Measurements from ENCODE around the gene ARHGEF28.

Gene ARHGEF28

GRCh38 chr5:73739650-73740049 is 113.7 kb downstream of the ARHGEF28 start:
- Histone ChIP-seq H2AK5ac (ENCODE audit: low read length, severe bottlenecking) (no peak overlapping the region), H4K8ac (ENCODE audit: low read length) (no peak overlapping the region), H2BK5ac (ENCODE audit: low read depth, low read length, poor library complexity, severe bottlenecking) (no peak overlapping the region), H3K79me1 (replicated peaks; ENCODE audit: low read length, poor library complexity, severe bottlenecking) (peaks cover 17% of the 10 kb centered on the region), H3K23ac (ENCODE audit: low read length in 2 of 2) (no peak overlapping the region), H2BK12ac (ENCODE audit: low read length in 2 of 2) (no peak overlapping the region), H2AFZ (ENCODE audit: low read depth, low read length) (no peak overlapping the region), H3K18ac (ENCODE audit: low read depth in 1 of 2, low read length in 2 of 2) (no peak overlapping the region), H3K9me3 (ENCODE audit: control insufficient read depth, low read length) (no peaks in the 10 kb centered on the region), H3K9ac (ENCODE audit: low read length) (no peak overlapping the region), H3K4me1 (ENCODE audit: control insufficient read depth, insufficient read depth, low read depth, low read length) (no peaks in the 10 kb centered on the region), H3K4me3 (ENCODE audit: insufficient read depth in 1 of 2, low read depth in 1 of 2, low read length in 2 of 2) (no peak overlapping the region), H2BK120ac (ENCODE audit: low read depth, low read length) (no peak overlapping the region), H4K91ac (ENCODE audit: low read length) (no peak overlapping the region), H2BK15ac (ENCODE audit: low read depth, poor library complexity, severe bottlenecking) (no peak overlapping the region), H3K4me2 (ENCODE audit: low read length, poor library complexity, severe bottlenecking) (no peak overlapping the region), H3K14ac (ENCODE audit: low read length in 2 of 2) (no peak overlapping the region), H3K4ac (ENCODE audit: low read depth in 1 of 2, low read length in 2 of 2) (no peak overlapping the region), H3K36me3 (ENCODE audit: control insufficient read depth in 1 of 2, insufficient read depth in 2 of 2, low read depth in 1 of 2, low read length in 2 of 2) (peaks cover 0 to 3% of the 10 kb centered on the region in 2 experiments), H3K27me3 (ENCODE audit: control insufficient read depth in 1 of 2, insufficient read depth in 1 of 2, low read length in 2 of 2) (no peaks in the 10 kb centered on the region), H3K27ac (ENCODE audit: low read length, poor library complexity, severe bottlenecking) (no peak overlapping the region)
- WGBS: 100% methylated on average over 1 of the region's 1 CpG
- DNase-seq: no peak

GRCh38 chr5:73740274-73740790 is 114.3 kb downstream of the ARHGEF28 start:
- H3K4me1 ChIP-seq (ENCODE audit: control insufficient read depth, insufficient read depth, low read depth, low read length): no peaks in the 10 kb centered on the region
- no peaks in the 10 kb centered on the region for H3K27me3 ChIP-seq (ENCODE audit: control insufficient read depth in 1 of 2, insufficient read depth in 1 of 2, low read length in 2 of 2)
- WGBS: 89% methylated on average over 4 of the region's 4 CpGs
- H3K23ac ChIP-seq (ENCODE audit: low read length in 2 of 2): no peak overlapping the region
- no peaks in the 10 kb centered on the region for H3K9me3 ChIP-seq (ENCODE audit: control insufficient read depth, low read length)
- no peak overlapping the region for H2BK15ac ChIP-seq (ENCODE audit: low read depth, poor library complexity, severe bottlenecking)
- no peak overlapping the region for H3K9ac ChIP-seq (ENCODE audit: low read length)
- peaks cover 0 to 3% of the 10 kb centered on the region in 2 experiments for H3K36me3 ChIP-seq (ENCODE audit: control insufficient read depth in 1 of 2, insufficient read depth in 2 of 2, low read depth in 1 of 2, low read length in 2 of 2)
- DNase-seq: no peak
- no peak overlapping the region for H4K8ac ChIP-seq (ENCODE audit: low read length)
- no peak overlapping the region for H3K14ac ChIP-seq (ENCODE audit: low read length in 2 of 2)
- no peak overlapping the region for H4K91ac ChIP-seq (ENCODE audit: low read length)
- H3K27ac ChIP-seq (ENCODE audit: low read length, poor library complexity, severe bottlenecking): no peak overlapping the region
- H3K79me1 ChIP-seq (replicated peaks; ENCODE audit: low read length, poor library complexity, severe bottlenecking): peaks cover 17% of the 10 kb centered on the region
- no peak overlapping the region for H3K4me2 ChIP-seq (ENCODE audit: low read length, poor library complexity, severe bottlenecking)
- no peak overlapping the region for H2BK120ac ChIP-seq (ENCODE audit: low read depth, low read length)
- H3K18ac ChIP-seq (ENCODE audit: low read depth in 1 of 2, low read length in 2 of 2): no peak overlapping the region
- no peak overlapping the region for H3K4ac ChIP-seq (ENCODE audit: low read depth in 1 of 2, low read length in 2 of 2)
- H2BK12ac ChIP-seq (ENCODE audit: low read length in 2 of 2): no peak overlapping the region
- no peak overlapping the region for H2BK5ac ChIP-seq (ENCODE audit: low read depth, low read length, poor library complexity, severe bottlenecking)
- no peak overlapping the region for H3K4me3 ChIP-seq (ENCODE audit: insufficient read depth in 1 of 2, low read depth in 1 of 2, low read length in 2 of 2)
- H2AFZ ChIP-seq (ENCODE audit: low read depth, low read length): no peak overlapping the region
- H2AK5ac ChIP-seq (ENCODE audit: low read length, severe bottlenecking): no peak overlapping the region

GRCh38 chr5:73743161-73743560 is 117.2 kb downstream of the ARHGEF28 start:
- no peak overlapping the region for H2AK5ac ChIP-seq (ENCODE audit: low read length, severe bottlenecking)
- H3K79me1 ChIP-seq (replicated peaks; ENCODE audit: low read length, poor library complexity, severe bottlenecking): peaks cover 6% of the 10 kb centered on the region
- H3K9ac ChIP-seq (ENCODE audit: low read length): no peak overlapping the region
- no peak overlapping the region for H3K18ac ChIP-seq (ENCODE audit: low read depth in 1 of 2, low read length in 2 of 2)
- H3K9me3 ChIP-seq (ENCODE audit: control insufficient read depth, low read length): no peaks in the 10 kb centered on the region
- H2BK5ac ChIP-seq (ENCODE audit: low read depth, low read length, poor library complexity, severe bottlenecking): no peak overlapping the region
- H2BK120ac ChIP-seq (ENCODE audit: low read depth, low read length): no peak overlapping the region
- H4K91ac ChIP-seq (ENCODE audit: low read length): no peak overlapping the region
- no peak overlapping the region for H3K23ac ChIP-seq (ENCODE audit: low read length in 2 of 2)
- H3K4me1 ChIP-seq (ENCODE audit: control insufficient read depth, insufficient read depth, low read depth, low read length): no peaks in the 10 kb centered on the region
- no CpG with 5 or more reads among the region's 2 CpGs for WGBS
- no peak overlapping the region for H3K27ac ChIP-seq (ENCODE audit: low read length, poor library complexity, severe bottlenecking)
- H2BK12ac ChIP-seq (ENCODE audit: low read length in 2 of 2): no peak overlapping the region
- no peak overlapping the region for H3K4ac ChIP-seq (ENCODE audit: low read depth in 1 of 2, low read length in 2 of 2)
- DNase-seq: no peak
- no peaks in the 10 kb centered on the region for H3K36me3 ChIP-seq (ENCODE audit: control insufficient read depth in 1 of 2, insufficient read depth in 2 of 2, low read depth in 1 of 2, low read length in 2 of 2)
- no peak overlapping the region for H3K14ac ChIP-seq (ENCODE audit: low read length in 2 of 2)
- no peak overlapping the region for H4K8ac ChIP-seq (ENCODE audit: low read length)
- no peak overlapping the region for H3K4me2 ChIP-seq (ENCODE audit: low read length, poor library complexity, severe bottlenecking)
- H3K27me3 ChIP-seq (ENCODE audit: control insufficient read depth in 1 of 2, insufficient read depth in 1 of 2, low read length in 2 of 2): no peaks in the 10 kb centered on the region
- H2BK15ac ChIP-seq (ENCODE audit: low read depth, poor library complexity, severe bottlenecking): no peak overlapping the region
- H3K4me3 ChIP-seq (ENCODE audit: insufficient read depth in 1 of 2, low read depth in 1 of 2, low read length in 2 of 2): no peak overlapping the region
- no peak overlapping the region for H2AFZ ChIP-seq (ENCODE audit: low read depth, low read length)

- H3K4ac ChIP-seq (ENCODE audit: low read depth in 1 of 2, low read length in 2 of 2): no peak overlapping the region
- H2AK5ac ChIP-seq (ENCODE audit: low read length, severe bottlenecking): no peak overlapping the region
- H2BK15ac ChIP-seq (ENCODE audit: low read depth, poor library complexity, severe bottlenecking): no peak overlapping the region
- H3K79me1 ChIP-seq (replicated peaks; ENCODE audit: low read length, poor library complexity, severe bottlenecking): peaks cover 16% of the 10 kb centered on the region
- H3K9ac ChIP-seq (ENCODE audit: low read length): no peak overlapping the region
- H3K4me1 ChIP-seq (ENCODE audit: control insufficient read depth, insufficient read depth, low read depth, low read length): peaks cover 6% of the 10 kb centered on the region
- no peak overlapping the region for H3K4me2 ChIP-seq (ENCODE audit: low read length, poor library complexity, severe bottlenecking)
- H3K23ac ChIP-seq (ENCODE audit: low read length in 2 of 2): no peak overlapping the region
- H3K27me3 ChIP-seq (ENCODE audit: control insufficient read depth in 1 of 2, insufficient read depth in 1 of 2, low read length in 2 of 2): peaks cover 0 to 4% of the 10 kb centered on the region in 2 experiments
- H3K27ac ChIP-seq (ENCODE audit: low read length, poor library complexity, severe bottlenecking): no peak overlapping the region
- H3K18ac ChIP-seq (ENCODE audit: low read depth in 1 of 2, low read length in 2 of 2): no peak overlapping the region
- H3K4me3 ChIP-seq (ENCODE audit: insufficient read depth in 1 of 2, low read depth in 1 of 2, low read length in 2 of 2): no peak overlapping the region
- H2AFZ ChIP-seq (ENCODE audit: low read depth, low read length): no peak overlapping the region
- no peak overlapping the region for H4K8ac ChIP-seq (ENCODE audit: low read length)
- H2BK120ac ChIP-seq (ENCODE audit: low read depth, low read length): no peak overlapping the region
- peaks cover 0 to 2% of the 10 kb centered on the region in 2 experiments for H3K36me3 ChIP-seq (ENCODE audit: control insufficient read depth in 1 of 2, insufficient read depth in 2 of 2, low read depth in 1 of 2, low read length in 2 of 2)
- no peaks in the 10 kb centered on the region for H3K9me3 ChIP-seq (ENCODE audit: control insufficient read depth, low read length)
- H3K14ac ChIP-seq (ENCODE audit: low read length in 2 of 2): no peak overlapping the region
- no peak overlapping the region for H2BK12ac ChIP-seq (ENCODE audit: low read length in 2 of 2)
- no peak for DNase-seq
- no peak overlapping the region for H4K91ac ChIP-seq (ENCODE audit: low read length)
- WGBS: 90% methylated on average over 1 of the region's 1 CpG
- no peak overlapping the region for H2BK5ac ChIP-seq (ENCODE audit: low read depth, low read length, poor library complexity, severe bottlenecking)
Measured at GRCh38 chr5:73745836-73746235, 119.8 kb downstream of the ARHGEF28 start.

Measured in mesenchymal stem cell (in vitro differentiated cells and primary cell).